D721Med (cell line): Measurements from ENCODE around the gene ZNF521.

Source experiments
- DNase-seq: peaks from one replicate; pipeline ENCODE4 v3.0.0; 2011; ENCODE audit warnings: low spot score; ENCODE audit not compliant: insufficient read length
- FAIRE-seq: peaks from 2 replicates; lab custom pipeline; 2011; peaks lifted over from hg19 to GRCh38; lab: Jason Lieb, UNC
- TF ChIP-seq, protein P1 (sequence below): IDR thresholded peaks from 2 replicates; pipeline ENCODE4 v1.5.1; 2012; ENCODE audit warnings: mild to moderate bottlenecking, control low read depth; ENCODE audit not compliant: insufficient read depth; ENCODE audit errors: missing control alignments

The ZNF521 gene

DNA sequence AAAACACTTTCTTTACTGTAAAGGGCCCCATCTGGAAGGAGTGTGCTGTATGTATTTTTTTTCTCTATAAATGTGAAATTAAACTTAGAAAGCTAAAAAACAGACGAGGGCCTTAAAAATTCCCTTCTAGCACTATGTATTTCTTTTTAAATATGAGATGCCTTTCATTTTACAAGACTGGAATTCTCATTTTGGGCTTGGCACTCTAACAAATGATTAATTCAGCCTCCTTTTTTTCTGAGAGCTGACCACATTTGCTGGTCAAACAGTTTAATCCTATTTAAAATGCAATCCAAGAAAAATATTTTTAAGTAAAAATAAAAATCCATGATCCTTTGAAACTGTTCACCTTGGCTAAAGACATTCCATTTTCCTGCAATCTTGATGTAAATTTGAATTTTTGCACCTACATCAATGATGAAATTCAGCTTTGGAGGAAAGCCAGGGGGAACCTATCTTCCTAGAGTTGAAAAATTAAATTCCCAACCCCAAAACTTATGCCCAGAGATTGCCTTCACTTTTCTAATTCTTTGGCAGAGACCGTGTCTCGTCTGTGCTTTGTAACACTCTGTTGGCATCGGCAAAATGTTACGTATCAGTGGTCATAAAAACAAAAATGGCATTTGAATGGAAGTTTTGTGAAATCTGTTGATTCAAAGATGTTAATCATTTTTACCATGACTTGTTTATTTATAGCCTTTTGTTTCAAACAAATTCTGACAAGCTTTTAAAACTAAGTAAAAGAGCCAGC, 284.5 kb downstream of the ZNF521 start:
- DNase-seq (no peak), FAIRE-seq (no peak)
- TF ChIP-seq, protein P1, sequence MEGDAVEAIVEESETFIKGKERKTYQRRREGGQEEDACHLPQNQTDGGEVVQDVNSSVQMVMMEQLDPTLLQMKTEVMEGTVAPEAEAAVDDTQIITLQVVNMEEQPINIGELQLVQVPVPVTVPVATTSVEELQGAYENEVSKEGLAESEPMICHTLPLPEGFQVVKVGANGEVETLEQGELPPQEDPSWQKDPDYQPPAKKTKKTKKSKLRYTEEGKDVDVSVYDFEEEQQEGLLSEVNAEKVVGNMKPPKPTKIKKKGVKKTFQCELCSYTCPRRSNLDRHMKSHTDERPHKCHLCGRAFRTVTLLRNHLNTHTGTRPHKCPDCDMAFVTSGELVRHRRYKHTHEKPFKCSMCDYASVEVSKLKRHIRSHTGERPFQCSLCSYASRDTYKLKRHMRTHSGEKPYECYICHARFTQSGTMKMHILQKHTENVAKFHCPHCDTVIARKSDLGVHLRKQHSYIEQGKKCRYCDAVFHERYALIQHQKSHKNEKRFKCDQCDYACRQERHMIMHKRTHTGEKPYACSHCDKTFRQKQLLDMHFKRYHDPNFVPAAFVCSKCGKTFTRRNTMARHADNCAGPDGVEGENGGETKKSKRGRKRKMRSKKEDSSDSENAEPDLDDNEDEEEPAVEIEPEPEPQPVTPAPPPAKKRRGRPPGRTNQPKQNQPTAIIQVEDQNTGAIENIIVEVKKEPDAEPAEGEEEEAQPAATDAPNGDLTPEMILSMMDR = no peak

DNA sequence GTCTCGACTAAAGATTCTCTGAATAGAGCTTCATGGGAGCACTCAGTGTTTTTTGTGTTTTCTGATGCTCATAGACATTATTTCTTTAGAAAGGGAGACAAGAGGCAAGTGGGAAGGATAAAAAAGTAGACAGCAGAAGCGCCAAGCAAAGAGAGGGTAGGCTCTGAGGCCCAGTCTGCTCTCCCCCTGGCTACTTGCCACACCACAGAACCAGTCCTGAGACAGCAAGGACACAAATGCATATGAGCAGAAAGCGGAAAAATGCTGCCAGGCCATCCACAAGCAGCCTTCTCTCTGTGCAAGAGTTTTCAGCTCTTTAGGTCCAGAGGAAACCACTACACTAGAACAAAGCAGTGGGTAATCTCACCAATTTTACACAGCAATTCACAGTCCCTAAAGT, 285.4 kb downstream of the ZNF521 start:
- TF ChIP-seq, protein P1 = no peak
- no peak for FAIRE-seq
- no peak for DNase-seq

DNA sequence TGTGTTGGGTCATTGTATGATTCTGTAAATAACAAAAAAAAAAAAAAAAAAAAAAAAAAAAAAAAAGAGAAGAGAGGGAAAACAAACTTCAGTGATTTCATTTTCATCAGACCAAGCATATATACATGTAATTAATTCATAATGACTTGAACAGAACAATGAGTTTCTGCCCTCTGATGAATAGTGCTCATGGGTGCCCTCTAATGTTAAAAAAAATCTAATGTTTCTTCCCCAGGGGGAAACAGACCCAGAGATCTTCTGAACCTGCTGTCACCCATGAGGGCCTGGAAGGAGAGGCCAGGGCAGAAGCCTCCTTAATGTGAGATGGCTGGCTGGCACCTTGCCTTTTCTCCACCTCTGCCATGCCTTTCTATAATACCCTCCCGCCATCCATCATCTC, 289.2 kb downstream of the ZNF521 start:
- no peak for DNase-seq
- no peak for FAIRE-seq
- TF ChIP-seq, protein P1 = no peak

DNA sequence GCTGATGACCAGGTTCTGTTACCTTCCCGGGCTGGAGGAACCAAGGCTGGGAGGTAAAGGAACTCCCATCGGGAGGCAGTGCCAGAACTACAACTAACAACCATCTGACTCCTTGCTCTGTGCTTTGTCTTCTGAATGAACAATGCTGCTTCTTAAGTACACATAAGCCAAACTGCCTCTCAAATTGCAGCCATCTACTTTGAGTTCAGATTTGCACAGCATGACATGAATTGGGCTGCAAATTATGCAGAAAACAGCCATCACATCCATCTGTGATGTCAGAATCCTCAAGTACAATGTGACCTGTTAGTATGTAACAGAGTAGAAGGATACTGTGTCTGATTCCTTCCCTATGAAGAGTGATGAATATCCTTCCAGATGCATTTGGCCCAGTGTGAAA, 290.6 kb downstream of the ZNF521 start:
- no peak for DNase-seq
- FAIRE-seq = no peak
- TF ChIP-seq, protein P1 = no peak

DNA sequence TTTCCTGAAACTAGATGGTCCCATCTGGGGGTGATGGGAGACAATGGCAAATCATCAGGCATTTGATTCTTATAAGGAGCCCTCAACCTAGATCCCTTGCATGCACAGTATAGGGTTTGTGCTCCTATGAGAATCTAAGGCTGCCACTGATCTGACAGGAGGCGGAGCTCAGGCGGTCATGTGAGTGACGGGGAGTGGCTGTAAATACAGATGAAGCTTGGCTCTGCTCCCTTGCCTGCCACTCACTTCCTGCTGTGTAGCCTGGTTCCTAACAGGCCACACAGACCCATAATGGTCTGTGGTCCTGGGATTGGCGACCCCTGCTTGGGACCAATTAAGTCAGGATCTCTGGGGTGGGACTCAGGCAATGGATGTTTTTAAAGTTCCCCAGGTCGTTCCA, 293.4 kb downstream of the ZNF521 start:
- DNase-seq (no peak), FAIRE-seq (no peak)
- TF ChIP-seq, protein P1 = no peak

DNA sequence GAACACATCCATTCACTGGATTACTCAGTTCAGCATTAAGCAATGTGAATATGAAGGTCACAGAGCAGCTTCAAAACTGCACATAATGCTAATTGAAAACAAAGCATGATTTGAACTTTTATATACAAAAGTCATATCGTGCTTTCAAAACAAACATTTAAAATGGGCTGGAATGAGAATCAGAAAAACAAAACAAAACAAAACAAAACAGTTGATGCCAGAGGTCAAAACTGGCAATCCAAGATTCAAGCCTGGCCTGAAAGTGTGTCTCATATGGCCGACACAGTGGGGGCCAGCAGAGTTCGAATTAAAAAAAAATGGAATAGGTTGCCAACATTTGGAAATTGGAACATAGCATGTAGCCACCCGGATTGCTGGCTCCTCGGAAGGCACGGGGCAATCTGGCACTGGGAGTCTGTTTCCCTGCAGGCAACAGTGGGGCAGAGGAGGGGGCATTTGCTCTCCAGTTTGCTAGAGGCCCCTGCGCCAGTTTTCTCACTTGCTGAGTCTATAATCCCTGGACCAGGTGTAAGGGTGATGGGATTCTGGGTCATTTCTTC, 294.4 kb downstream of the ZNF521 start:
- DNase-seq (no peak), FAIRE-seq (no peak)
- TF ChIP-seq, protein P1 = no peak

DNA sequence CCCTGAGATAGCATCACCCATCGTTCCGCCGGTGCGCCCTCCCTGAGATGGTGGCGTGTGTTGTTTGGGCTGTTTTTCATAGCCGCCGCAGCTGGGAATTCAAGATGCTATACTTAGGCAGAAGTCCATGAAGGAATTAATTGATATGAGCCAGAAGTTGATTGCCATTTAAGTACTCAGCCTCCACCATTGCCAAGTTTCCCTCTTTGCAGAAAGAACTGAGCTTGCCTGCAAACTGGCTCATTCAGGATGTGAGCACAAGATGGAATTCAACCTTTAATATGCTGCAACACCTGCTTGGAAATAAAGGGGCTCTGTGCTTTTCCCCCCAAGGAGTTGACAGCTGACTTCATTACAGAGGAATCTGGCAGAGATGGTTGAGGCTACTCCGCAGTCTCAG, 295.5 kb downstream of the ZNF521 start:
- TF ChIP-seq, protein P1 = no peak
- FAIRE-seq (no peak), DNase-seq (no peak)
